Measurements from ENCODE around the gene YARS1. TPM values are rescaled to one million over a fixed set of nuclear protein-coding genes. Genes with fewer than 3 reads are reported as not detected.

The YARS1 gene
- polyA plus RNA-seq, 1 donor from 2014 or later = 49.4 TPM

- Histone ChIP-seq H4K20me1 (ENCODE audit: insufficient read depth) (no peaks in the 10 kb centered on the region), H3K79me2 (replicated peaks; ENCODE audit: insufficient read depth, low read length) (peaks cover 6% of the 10 kb centered on the region), H3K36me3 (ENCODE audit: insufficient read depth, low read length) (no peaks in the 10 kb centered on the region), H3K27me3 (ENCODE audit: insufficient read depth, low read depth, low read length) (no peaks in the 10 kb centered on the region), H3K4me3 (ENCODE audit: low read length) (no peak overlapping the region), H3K9ac (ENCODE audit: low read length) (no peak overlapping the region), H3K9me2 (ENCODE audit: insufficient read depth, low read length) (no peaks in the 10 kb centered on the region), H3K4me2 (ENCODE audit: low read length) (no peak overlapping the region), H2AFZ (ENCODE audit: low read depth, low read length) (no peak overlapping the region), H3K27ac (ENCODE audit: low read length) (no peak overlapping the region), H3K9me3 (ENCODE audit: low read length) (no peaks in the 10 kb centered on the region), H3F3A (ENCODE audit: insufficient read depth, low read length, poor library complexity, severe bottlenecking) (no peaks in the 10 kb centered on the region)
- no peak for TF ChIP-seq MXI1 (conservative IDR thresholded peaks at IDR 0.05; ENCODE audit: poor library complexity, severe bottlenecking)
- no peak for TF ChIP-seq POLR2AphosphoS5 (IDR thresholded peaks at IDR 0.05)
- no peak for TF ChIP-seq EZH2 (IDR thresholded peaks at IDR 0.05; ENCODE audit: borderline replicate concordance, insufficient read depth, low read length, poor library complexity, severe bottlenecking)
- TF ChIP-seq, protein P1, sequence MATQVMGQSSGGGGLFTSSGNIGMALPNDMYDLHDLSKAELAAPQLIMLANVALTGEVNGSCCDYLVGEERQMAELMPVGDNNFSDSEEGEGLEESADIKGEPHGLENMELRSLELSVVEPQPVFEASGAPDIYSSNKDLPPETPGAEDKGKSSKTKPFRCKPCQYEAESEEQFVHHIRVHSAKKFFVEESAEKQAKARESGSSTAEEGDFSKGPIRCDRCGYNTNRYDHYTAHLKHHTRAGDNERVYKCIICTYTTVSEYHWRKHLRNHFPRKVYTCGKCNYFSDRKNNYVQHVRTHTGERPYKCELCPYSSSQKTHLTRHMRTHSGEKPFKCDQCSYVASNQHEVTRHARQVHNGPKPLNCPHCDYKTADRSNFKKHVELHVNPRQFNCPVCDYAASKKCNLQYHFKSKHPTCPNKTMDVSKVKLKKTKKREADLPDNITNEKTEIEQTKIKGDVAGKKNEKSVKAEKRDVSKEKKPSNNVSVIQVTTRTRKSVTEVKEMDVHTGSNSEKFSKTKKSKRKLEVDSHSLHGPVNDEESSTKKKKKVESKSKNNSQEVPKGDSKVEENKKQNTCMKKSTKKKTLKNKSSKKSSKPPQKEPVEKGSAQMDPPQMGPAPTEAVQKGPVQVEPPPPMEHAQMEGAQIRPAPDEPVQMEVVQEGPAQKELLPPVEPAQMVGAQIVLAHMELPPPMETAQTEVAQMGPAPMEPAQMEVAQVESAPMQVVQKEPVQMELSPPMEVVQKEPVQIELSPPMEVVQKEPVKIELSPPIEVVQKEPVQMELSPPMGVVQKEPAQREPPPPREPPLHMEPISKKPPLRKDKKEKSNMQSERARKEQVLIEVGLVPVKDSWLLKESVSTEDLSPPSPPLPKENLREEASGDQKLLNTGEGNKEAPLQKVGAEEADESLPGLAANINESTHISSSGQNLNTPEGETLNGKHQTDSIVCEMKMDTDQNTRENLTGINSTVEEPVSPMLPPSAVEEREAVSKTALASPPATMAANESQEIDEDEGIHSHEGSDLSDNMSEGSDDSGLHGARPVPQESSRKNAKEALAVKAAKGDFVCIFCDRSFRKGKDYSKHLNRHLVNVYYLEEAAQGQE (IDR thresholded peaks at IDR 0.05; ENCODE audit: borderline replicate concordance) = no peak
- no peak for TF ChIP-seq SMC3 (conservative IDR thresholded peaks at IDR 0.05; ENCODE audit: poor library complexity)
Observed at GRCh38 chr1:32759521-32759981, 57.6 kb downstream of the YARS1 start.

DNA sequence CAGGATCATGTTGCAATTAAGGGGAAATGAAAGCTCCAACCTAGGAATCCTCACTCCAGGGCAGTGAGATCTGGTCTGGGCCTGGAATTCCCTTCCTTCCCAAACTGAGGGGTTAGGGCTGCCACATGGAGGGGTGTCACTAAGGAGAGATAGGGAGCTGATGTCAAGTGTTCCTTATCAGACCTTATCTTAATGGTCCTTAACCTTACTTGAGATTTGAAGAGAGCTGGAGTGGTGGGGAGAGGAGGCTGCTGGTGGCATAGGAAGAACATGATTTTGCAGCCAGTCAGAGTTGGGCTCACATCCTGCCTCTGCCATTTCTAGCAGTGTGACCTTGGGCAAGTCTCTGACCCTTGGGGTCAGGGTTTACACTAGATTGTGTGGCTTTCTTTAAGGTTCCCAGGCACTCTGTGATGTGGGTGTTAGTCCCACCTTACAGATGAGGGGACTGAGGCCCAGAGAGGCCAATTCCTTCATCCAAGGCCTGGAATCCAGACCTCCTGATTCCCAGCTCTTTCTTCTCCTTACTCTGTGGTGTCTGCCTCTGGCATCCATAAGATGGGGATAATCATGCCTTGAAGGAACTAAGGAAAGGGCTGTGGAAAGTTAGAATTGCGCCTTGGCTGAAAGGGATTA is 58.2 kb downstream of the YARS1 start:
- Histone ChIP-seq H3K27me3 (ENCODE audit: insufficient read depth, low read depth, low read length) (no peaks in the 10 kb centered on the region), H3K9ac (ENCODE audit: low read length) (no peak overlapping the region), H4K20me1 (ENCODE audit: insufficient read depth) (no peaks in the 10 kb centered on the region), H3K4me2 (ENCODE audit: low read length) (no peak overlapping the region), H3K36me3 (ENCODE audit: insufficient read depth, low read length) (no peaks in the 10 kb centered on the region), H3F3A (ENCODE audit: insufficient read depth, low read length, poor library complexity, severe bottlenecking) (no peaks in the 10 kb centered on the region), H3K9me2 (ENCODE audit: insufficient read depth, low read length) (no peaks in the 10 kb centered on the region), H3K27ac (ENCODE audit: low read length) (no peak overlapping the region), H2AFZ (ENCODE audit: low read depth, low read length) (no peak overlapping the region), H3K4me3 (ENCODE audit: low read length) (no peak overlapping the region), H3K79me2 (replicated peaks; ENCODE audit: insufficient read depth, low read length) (peaks cover 6% of the 10 kb centered on the region), H3K9me3 (ENCODE audit: low read length) (no peaks in the 10 kb centered on the region)
- TF ChIP-seq SMC3 (conservative IDR thresholded peaks at IDR 0.05; ENCODE audit: poor library complexity) = no peak
- TF ChIP-seq RAD21 (conservative IDR thresholded peaks at IDR 0.05) = no peak
- no peak for TF ChIP-seq POLR2AphosphoS5 (IDR thresholded peaks at IDR 0.05)
- TF ChIP-seq EZH2 (IDR thresholded peaks at IDR 0.05; ENCODE audit: borderline replicate concordance, insufficient read depth, low read length, poor library complexity, severe bottlenecking) = no peak
- TF ChIP-seq EP300 (conservative IDR thresholded peaks at IDR 0.05; ENCODE audit: poor library complexity, severe bottlenecking) = no peak
- TF ChIP-seq MXI1 (conservative IDR thresholded peaks at IDR 0.05; ENCODE audit: poor library complexity, severe bottlenecking) = no peak
- TF ChIP-seq CTCF (IDR thresholded peaks at IDR 0.05; ENCODE audit: poor library complexity, severe bottlenecking) = no peak
- TF ChIP-seq TAF1 (IDR thresholded peaks at IDR 0.05; ENCODE audit: low read depth) = no peak
- TF ChIP-seq, protein P1 (IDR thresholded peaks at IDR 0.05; ENCODE audit: borderline replicate concordance) = no peak

Measured in neural cell (in vitro differentiated cells).